ENCODE results near the gene RNMT.

GRCh38 chr18:13745696-13746095 lies 19.2 kb downstream of the RNMT start:
- TF ChIP-seq EZH2phosphoT487 (IDR thresholded peaks at IDR 0.05; ENCODE audit: insufficient read depth, low read depth) (no peak), EZH2 (IDR thresholded peaks at IDR 0.05; ENCODE audit: insufficient read depth, poor library complexity, severe bottlenecking) (no peak)

Data from GM23248 (cell line).